HCEC 1CT (cell line): Measurements from ENCODE around the gene NAP1L4.
A peak's percentile ranks its signal among the peaks of the same experiment; 100 is the strongest.

ENCODE experiments used
- DNase-seq: peaks from one replicate; pipeline ENCODE4 v3.0.0-alpha.2; 2017

Gene NAP1L4, protein sequence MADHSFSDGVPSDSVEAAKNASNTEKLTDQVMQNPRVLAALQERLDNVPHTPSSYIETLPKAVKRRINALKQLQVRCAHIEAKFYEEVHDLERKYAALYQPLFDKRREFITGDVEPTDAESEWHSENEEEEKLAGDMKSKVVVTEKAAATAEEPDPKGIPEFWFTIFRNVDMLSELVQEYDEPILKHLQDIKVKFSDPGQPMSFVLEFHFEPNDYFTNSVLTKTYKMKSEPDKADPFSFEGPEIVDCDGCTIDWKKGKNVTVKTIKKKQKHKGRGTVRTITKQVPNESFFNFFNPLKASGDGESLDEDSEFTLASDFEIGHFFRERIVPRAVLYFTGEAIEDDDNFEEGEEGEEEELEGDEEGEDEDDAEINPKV

DNA sequence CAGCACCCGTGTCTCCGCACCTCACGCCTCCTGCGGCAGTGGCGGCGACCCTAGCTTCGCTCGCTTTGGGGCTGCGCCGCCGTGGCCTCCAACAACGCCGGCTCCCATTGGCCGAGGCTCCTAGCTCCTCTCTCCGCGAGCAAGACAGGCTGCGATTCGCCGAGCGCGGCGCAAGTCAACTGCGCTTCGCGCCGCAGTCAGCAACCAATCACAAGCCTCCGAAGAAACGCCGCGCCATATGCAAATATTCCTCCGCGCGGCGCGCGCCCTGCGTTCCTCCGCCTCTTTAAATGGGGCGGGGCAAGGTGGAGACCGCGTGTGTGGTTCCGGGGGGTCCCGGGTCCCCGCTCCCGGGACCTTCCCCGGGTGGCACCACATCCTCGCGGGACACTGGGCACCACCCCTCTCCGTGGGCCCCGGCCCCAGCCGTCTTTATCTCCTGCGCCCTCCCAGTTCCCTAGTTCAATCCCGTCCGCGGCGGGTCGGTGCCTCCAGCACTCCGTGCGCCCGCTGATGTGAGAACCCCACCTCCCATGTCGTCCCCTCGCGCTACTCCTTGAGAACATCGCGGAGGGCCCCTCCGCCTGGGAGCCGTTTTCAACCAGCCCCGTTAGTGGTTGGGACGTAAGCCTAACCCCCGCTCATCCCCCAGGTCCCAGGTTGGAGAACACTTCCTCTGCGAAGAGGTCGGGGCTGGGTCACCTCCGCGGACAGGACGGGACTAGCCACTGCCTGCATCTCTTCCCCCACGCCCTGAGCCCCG, at the start of gene NAP1L4:
Gene NAP1L4 (minus strand): TSS at position 96 of the 763 bp plus-strand sequence. CDS start 13,109 bp downstream, outside the sequence.
- DNase-seq: peak; percentile 97

DNA sequence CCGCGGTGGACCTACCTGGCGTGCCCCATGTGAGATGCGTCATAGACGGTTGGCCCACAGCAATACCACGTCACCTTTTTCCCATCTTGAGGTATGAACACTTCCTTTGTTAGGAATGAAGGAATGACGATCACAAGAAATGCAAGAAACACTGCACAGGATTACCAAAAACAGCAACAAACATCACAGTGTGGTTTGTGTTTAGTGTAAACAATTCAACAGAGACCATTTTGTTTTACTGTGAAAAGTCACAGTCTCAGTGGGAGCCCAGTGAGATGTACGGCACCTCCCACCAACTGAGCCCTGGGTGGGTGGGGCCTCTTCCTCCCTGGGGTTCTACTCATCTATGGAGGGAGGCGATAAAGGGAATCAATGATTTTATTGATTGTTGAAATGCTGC, 48.8 kb upstream of the NAP1L4 start:
- DNase-seq: no peak

DNA sequence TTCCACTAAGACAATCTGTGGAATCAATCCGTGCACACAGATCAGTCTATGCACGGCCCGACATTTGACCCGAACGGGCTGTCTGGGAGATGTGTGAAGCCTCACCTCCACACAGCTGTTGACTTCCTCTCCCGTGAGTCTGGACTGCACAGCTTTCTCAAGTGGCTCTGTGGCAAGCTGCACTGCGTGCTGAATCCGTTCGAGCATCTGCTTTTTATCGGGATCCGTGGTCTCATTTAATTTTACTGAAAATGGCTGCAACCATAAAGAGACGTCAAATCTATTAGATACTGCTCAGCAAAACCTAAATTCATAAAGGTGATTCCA, 45.8 kb upstream of the NAP1L4 start:
- DNase-seq: no peak

DNA sequence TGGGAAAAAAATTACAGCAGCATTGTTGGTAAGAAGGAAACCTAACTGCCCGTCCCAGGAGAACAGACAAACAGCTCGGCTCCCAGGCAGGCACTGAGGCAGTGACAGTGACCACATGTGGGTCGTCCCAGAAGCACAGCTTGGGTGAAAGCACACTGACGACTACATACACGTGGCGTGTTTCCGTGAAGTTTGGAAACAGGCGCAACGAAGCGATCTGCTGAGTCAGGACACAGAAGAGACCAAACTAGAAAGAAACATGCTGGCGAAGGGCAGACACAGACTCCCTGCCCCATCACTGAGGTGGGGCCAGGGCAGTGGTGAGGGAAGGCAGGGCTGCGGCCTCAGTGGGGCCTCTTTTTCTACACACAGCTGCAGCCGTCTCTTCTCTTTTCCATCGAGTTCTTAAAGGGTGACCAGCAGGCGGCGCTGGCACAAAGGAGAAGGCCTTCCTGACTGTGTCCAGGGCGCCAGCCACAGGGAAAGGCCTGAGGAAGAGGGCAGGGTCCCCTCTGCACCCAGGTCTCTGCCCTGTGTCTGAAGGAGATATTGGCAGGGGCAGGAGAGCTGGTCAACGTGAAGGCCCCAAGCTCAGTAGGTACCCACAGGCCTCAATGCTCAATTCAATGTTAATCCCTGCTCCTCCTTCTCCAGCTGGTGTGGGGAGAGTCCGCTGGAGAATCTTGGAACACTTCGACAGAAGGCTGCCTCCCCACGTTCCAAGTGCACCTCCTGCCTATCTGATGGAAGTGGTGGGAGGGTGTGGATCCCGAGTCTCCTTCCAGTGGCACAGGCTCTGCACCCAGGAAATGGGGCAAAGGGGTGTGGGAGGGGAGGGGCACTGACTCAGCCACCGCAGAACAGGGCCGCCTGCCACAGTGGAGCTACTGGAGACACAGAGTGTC, 45.2 kb upstream of the NAP1L4 start:
- peak; percentile 69 for DNase-seq

DNA sequence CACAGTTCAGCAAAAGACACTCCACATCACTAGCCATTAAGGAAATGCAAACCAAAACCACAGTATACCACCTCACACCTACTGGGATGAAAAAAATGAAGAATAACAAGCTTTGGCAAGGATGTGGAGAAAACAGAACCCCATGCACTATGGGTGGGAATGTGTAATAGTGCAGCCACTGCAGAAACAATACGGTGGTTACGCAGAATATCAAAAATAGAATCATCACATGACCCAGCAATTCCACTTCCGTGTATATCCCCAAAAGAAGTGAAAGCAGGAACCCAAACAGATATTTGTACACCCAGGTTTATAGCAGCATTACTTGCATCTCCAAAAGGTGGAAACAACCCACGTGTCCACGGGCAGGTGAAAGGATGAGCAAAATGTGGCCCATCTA, 44.3 kb upstream of the NAP1L4 start:
- no peak for DNase-seq

DNA sequence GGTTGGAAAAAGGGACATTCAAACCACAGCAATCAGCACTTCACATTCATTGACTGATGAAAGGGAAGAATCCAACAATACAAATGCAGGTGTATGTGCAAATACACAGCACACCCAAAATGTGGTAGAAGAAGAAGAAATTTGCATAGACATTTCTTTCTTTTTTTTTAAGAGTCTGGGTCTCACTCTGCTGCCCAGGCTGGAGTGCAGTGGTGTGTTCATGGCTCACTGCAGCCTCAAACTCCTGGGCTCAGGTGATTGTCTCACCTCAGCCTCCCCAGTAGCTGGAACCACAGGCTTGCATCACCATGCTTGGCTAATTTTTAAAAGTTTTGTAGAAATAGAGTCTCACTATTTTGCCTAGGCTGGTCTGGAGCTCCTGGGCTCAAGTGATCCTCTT, 43.2 kb upstream of the NAP1L4 start:
- DNase-seq: no peak

DNA sequence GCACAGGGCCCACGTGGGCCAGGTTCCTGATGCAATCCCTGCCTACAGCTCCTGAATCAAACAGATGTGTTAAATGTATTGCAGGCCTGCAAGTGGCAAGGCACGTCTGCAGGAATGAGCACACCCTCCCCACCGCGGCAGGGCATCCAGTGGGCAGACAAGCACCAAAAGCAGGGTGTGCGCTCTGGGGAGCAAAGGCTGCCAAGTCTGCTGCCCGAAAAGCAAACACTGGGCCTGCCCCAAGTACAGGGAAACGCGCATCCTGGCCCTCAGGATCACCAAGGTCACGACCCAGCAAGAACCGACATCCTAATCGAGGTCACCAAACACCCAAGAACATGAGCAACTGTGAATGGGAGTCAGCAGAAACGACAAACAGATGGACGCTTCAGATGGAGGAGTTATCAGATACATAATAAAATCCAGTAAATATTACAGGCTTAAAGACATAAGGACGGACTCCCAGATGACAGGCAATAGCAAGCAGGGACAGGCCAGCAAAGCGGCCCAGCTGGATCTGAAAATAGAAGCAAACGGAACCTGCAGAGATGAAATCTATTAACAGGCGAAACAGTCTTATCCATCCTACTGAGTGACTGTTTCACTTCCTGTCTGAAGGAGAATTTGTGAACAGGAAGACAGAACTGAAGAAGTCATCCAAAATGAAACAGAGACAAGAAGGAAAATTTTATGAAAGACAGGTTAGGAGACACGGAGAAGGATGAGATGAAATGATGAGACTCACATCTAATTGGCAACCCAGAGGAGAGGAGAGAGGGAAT, 38.4 kb upstream of the NAP1L4 start:
- no peak for DNase-seq

DNA sequence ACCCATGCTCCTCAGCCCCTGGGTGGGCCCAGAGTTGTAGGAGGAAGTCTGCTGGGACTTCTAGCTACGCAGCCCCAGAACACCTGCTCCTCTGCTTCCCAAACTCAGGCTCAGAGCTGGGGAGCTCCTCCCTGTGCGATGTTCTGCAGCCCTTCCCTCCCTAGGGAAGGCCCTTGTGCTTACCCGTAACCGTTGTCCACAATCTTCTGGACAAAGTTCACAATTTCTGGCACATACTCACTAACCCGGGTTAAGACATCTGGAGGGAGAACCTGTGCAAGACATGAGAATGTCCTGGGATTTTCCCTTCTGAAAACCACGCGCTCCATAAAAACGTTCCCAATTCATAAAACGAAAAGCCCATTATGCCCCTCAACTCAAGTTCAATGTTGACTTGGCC, 36.7 kb upstream of the NAP1L4 start:
- DNase-seq: no peak

DNA sequence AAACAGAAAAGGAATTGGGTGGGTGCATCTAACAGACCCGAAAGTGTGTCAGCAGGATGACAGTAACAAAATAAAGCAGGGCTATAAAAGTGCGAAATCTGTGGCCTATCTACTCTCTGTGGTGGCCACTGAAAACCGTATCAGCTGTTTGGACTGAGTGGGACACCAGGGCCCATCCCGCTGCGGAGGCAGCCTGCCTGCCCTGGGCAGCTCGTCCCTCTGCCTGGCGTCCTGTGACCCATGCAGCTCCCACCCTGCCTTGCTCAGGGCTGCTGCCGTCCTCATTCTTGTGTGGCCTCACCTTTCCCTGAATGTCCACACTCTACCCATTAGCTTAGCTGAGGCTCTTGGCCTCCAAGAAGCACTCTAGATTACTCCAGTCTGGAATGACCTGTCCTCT, 34.7 kb upstream of the NAP1L4 start:
- DNase-seq: no peak

DNA sequence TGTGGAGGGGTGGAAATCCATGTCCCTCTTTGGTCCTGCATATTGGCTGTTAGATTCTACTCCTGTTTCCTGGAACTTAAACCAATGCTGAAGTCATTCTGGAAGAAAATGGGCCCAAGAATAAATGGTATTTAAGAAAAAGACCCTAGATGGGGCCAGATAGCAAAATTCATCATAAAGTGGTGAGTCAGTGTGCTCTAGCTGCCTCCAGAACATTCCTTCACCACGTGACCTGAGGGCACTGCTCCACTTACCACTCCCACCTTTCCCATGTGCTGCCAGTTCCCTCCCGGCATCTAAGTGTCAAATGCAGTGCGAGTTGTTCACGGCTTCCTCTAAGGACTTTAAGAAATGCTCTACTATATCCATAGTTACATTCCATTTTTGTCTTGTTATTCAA, 30.9 kb upstream of the NAP1L4 start:
- DNase-seq: peak; percentile 37

DNA sequence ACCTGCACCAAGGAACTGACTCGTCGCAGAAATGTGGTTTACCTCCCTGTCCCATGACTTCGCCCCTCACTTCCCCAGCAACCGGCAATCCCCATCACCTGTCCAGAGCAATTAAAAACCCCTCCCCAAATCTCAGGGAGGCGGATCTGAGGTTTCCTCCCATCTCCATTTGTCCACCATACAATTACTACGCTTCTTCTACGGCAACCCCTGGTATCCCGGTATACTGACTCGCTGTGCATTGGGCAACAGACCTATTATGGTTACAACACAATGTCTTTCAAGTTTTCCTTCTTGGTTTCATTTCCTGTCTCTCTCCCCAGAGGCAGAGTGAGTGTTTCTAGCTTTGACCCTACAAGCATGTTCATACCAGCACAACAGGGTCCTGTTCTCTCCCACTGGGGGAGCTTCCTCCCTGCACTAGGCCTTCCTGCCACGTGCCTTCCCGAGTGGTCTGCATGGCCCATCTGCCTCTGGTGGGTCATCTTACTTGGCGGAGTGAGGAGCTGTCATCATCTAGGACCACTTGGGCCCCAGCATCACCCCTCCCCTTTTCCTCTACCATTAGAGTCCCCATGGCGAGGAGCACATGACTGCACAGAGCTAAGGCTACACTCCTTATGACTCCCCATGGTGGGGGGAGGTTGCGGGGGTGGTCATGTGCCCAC, 30.3 kb upstream of the NAP1L4 start:
- DNase-seq: peak; percentile 64

DNA sequence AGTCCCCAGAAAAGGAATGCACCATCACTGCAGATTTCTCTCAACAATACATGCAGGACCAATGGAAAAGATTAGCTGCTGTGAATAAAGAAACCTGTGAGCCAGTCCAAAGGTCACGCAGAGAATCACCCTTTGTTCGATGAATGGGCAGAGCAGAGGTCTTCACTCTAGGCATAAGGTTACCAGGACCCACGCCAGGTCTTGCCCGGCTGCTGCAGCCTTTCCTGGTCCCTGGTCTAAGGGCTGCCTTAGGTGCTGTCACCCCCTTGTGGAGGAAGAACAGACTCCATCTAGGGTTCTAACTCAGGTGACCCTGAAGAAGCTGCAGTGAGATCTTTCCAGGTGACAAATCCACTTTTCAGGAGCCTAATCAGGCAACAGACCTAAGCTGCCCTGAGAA, 29.0 kb upstream of the NAP1L4 start:
- DNase-seq: peak; percentile 3

DNA sequence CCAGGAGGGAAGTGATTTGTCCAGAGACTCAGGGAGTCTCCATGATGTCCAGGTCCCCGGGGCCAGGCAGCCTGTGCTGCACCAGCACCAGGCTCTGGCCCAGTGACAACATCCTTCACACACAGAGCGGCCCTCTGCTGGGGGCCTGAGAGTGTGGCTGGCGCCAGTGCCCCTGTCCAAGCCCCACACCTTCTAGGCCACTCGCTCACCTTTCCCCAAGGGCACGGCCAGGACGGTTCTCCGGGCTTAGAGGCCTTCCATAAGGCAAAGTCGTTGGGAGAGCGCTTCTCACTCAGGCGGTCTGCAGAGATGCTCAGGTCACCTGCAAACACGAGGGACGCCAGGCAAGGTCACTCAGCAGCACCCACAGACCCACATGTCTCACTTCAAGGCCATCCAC, 27.9 kb upstream of the NAP1L4 start:
- no peak for DNase-seq

DNA sequence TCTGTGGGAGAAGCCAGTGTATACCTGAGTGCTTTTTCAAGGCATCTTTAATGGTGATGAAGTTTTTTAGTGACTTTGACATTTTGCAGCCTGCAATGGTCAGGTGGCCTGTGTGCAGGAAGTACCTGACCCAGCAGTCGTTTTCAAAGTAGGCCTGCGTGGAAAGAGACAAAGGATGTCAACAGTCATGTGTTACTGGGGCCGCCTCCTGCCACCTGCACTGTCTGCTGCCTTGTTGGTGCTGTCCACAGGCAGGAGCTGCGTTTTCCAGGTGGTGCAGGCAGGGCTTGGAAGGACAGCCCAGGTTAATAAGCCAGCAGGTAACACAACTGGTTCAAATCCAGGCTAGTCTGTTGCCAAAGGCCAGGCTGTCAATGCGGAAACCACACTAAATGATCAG, 26.5 kb upstream of the NAP1L4 start:
- DNase-seq: no peak

DNA sequence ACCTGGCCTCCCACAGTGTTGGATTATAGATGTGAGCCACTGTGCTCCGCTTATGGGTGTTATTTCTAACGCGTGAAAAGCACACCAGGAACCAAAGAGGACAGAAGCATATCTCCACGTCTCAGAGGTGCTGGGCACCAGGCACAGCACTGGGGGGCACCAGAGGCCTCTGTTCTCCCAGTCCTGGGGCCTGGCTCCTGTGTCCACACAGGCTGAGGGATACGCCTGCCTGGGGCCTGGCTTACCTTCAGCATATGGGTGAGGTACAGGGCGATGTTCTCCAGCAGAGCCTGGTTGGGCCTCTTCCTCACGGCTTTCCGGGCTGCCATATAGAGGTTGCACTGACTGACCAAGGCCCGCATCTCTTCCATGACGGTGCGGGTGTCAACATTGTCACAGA, 24.7 kb upstream of the NAP1L4 start:
- no peak for DNase-seq

DNA sequence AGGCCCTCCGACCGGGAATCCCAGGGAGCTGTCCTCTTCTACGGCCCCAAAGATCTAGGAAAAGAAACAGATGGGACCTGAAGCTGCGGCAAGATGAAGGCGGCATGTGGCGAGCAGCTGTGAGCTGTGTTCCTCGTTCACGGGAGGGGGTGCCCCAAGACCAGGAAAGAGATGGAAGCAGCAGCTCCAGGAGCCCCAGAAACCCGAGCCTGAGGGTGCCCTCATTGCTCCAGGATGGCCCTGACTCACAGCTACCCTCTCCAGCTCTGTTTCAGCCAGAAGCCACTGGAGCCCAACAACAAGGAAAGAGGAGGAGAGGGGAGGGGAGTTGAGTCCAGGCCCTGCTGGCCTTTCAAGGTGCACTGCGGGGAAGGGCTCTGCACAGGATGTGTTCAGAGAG, 23.7 kb upstream of the NAP1L4 start:
- DNase-seq: peak; percentile 32

DNA sequence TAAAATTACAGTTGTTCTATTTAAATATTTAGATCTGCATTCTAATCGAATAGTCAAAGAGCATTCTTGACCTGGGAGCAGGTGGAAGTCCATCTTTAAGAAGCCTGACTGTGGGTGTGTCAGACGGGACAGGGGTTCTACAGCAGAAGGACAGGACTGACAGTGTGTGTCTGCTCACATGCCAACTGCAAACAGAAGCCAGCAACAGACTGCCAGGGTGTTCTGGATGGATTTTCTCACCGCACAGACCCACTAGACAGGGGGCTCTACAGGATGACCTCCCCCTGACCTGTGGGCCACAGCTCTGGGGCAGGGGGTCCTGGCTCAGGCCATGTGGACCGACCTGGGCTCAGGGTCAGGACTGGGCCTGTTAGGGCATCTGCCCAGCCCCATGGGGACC, 22.8 kb upstream of the NAP1L4 start:
- no peak for DNase-seq

DNA sequence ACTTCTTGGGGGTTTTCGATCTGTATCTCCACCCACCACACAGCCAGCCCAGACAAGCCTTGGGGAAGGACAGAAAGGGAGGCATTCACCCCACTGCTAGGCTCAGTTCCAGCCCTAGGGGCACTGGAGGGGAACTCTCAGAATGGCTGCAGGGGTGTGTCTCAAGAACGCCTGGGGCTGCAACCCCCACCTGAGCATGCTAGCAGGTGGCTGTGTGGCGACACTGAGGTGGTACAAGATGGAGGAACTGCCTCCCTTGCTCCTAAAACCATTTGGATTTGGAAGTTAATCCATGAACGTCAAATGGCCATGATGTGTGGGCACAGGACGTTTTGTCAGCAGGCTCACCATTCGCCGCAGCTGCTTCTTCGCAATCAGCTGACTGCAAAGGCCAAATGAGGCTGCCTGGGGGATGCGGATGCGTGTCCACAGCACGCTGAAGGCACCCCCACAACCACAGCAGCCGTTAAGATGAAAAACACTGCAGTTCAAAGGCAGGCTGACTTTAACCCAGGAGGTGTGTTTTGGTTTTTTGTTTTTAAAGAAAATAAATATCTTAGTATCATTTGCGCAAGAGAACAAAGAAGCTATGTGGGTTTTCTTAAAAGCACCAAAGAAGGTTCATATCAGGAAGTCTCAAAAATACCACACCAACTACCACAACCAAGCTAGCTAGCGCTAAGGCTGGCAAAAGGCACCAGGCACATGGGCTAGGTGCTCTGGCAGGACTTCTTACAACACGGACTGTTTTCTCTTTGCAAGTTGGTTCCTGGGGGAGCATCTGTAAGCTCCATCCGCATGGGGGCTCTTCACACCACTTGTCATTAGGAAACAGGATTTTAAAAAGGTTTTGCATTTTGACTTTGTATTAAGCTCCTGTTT, 22.2 kb upstream of the NAP1L4 start:
- no peak for DNase-seq

DNA sequence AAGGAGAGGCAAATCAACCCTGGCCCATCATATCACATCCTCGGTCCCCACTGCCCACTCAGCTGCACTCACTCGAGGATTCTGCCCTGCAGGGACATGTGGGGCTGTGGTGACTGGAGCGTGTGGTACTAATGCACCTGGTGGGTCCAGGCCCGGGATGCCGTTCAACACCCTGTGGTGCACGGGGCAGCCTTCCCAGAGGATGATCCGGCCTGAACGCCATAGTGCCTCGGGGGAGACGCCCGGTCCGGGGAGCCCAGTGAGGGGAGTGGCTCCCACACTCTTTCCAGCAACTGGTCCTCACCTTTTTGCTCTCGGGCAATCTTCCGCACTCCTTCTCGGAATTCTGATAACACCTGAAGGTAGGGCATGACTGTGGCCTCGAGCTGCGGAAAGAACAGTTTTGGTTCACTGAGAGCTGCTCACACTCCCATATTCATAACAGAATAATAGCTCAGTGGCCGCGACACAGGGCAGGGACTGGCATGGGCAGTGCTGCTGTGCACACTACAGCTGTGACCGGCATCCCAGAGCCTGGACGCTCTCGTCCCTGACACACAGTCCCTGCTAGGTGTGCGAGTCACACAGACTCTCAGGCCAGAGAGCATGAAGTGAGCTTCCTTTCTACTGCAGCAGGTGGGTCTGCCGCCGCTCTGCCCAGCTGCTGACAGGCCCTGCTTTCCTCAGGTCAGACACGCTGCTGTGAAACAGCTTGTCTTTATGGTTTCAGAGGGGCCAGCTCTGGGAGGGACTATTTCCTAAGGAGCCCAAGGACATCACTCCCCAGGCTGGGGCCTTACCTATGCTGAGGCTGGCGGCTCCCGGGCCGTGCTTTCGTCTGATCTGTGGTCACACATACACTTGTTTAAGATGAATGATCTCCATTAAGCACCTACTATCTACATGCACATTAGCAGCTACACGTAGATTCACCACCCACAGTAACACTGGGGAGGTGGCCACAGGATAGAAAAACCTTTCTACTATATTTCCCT, 20.1 kb upstream of the NAP1L4 start:
- no peak for DNase-seq
